IPS-18c (cell line): ENCODE measurements around the gene WAS.

Experiments
- H3K4me3 ChIP-seq: 2 replicates; pipeline ENCODE4 v1.7.0; 2013; ENCODE audit warnings: low read depth, mild to moderate bottlenecking, low read length, moderate library complexity; ENCODE audit not compliant: insufficient read depth
- H3K9me3 ChIP-seq: one replicate; pipeline ENCODE4 v1.6.1; 2013; ENCODE audit warnings: mild to moderate bottlenecking, low read length, moderate library complexity; ENCODE audit not compliant: control insufficient read depth, insufficient read depth

The WAS gene

DNA sequence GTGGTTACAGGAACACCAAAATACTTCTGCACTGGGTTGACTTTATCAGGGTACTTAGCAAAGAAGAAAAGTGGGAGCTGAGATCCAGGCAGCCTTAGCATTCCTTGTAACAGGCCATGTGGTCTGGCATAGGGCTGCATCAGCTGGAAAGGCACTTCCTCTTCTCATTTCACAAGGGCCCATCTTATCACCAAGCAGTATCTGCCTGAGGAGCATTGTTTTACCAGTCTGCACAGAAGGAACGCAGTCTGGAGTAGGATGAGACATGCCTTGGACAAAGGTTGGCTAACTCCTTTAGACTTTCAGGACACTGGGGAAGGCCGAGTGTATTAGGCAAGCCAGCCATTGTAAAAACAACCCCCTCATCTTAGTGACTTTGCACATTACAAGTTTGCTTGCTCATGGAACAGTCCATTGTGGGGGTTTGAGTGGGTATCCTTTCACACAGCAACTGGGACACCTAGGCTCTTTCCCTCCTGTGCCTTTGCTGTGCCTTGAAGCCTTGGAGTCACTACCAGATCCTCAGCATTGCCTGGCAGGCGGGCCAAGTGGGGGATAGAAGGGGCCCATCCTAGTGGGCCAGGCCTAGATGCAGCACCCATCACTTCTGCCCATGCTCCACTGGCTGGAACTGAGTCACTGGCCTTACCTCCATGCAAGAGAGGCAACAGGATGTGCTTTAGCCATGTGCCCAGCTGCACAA is 17.5 kb downstream of the WAS start:
- H3K9me3 ChIP-seq = peaks cover 9% of the 10 kb centered on the region
- no peak overlapping the region for H3K4me3 ChIP-seq

DNA sequence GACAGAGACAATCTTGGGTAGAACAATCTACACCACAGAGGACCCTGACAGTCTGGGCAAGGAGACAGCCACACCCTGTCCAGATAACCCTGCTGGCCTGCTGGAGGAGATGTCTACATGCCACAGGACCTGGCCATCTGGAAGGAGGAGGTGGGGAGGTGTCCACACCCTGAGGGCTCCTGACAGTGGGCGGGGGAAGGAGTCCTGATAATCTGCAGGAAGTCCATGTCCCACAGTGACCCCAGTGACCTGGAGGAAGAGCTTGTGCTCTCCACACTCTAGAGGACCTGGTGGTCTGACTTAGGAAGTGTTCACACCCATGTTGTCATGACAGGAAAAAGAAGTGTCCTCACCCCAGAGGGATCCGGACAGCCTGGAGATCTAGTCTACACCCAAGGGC is 18.4 kb downstream of the WAS start:
- no peak overlapping the region for H3K4me3 ChIP-seq
- peaks cover 4% of the 10 kb centered on the region for H3K9me3 ChIP-seq

DNA sequence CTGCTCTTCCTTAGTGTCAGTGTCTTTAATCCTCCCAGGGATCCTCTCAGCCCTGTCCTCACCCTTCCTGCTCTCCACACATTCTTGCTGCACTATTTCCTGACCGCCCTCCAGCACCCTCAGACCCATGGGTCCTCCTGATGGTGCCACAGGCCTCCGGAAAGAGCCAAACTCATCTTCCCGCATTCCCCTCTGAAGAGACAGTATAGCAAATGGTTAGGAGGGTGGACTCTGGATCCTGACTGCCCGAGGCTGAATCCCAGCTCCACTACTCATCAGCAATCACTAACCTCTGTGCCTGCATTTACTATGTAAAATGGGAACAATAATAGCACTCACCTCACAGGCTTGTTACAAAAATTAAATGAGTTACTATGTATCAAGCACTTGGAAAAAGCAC is 19.1 kb downstream of the WAS start:
- H3K4me3 ChIP-seq = no peak overlapping the region
- peaks cover 2% of the 10 kb centered on the region for H3K9me3 ChIP-seq

DNA sequence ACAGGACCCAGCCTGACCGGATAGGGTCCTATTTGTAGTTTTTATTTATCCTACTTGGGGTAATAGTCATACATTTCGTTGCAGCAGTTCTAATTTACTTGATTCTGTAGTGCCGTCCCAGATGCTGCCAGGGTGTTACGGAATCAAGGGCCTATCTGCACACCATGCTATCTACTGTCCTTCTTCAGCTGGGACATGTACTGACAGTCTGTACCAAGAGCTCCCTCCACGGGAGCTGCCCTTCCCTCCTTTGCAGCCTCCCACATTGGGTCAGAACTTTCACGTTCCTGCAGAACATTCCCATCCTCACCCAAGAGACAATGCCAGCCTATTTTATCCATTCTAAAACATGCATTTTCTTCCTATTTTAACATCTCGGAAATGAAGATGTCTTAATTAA is 19.6 kb downstream of the WAS start:
- Histone ChIP-seq H3K4me3 (no peak overlapping the region), H3K9me3 (peaks cover 2% of the 10 kb centered on the region)

DNA sequence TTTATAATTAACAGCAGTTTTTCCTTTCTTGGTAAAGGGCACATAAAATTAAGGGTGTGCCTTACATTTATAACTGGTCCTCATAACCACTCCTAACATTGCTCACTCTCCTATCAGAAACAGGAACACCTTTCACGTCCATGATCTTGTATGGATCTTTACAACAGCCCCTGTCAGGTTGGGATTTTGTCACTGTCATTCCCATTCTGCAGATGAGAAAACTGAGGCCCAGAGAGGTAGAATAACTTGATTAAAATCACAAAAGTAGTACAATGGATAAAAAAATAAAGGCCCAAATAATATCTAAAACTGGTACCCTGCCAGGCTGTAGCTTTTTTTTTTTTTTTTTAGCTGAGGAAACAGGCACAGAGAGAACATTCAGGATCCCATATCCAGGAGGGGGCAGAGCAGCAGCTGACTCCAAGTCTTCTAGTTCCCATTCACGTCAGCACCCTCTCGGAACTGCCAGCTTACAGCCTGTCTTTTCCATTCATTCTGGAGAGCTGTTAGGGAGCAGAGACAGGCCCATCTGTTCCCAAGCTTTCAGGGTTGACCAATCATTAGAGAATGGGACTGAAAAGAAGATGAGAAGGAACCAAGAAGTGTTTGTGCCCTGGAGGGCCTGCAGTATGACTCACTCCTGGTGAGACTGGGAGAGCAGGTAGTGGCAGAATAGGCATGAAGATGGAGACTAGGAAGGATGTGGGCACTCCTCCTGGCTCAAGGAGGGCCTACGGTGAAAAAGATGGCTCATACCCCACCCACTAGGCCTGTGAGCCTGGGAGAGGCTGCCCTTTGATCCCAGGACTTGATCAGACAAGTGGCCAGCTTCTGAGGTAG is 20.3 kb downstream of the WAS start:
- Histone ChIP-seq H3K9me3 (peaks cover under 1% of the 10 kb centered on the region), H3K4me3 (no peak overlapping the region)

DNA sequence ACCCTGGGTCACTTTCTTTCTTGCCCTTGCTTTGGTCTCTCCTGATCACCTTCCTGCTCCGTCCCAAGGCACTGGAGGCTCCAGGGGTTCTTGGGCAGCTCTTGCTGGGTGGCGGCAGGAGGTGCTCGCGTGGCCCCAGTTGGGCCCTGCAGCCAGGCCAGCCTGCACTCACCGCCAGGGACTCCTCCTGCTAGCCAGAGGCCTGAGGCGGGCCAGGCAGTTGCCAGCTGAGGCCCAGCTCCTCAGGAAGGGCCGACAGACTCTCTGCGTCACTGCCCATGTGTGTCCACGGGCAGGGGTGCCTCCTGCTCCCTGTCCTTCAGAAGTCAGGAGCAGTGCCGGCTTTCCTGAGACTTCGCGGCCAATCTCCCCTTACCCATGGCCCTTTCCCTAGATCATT is 22.3 kb downstream of the WAS start:
- Histone ChIP-seq H3K9me3 (peaks cover 3% of the 10 kb centered on the region), H3K4me3 (no peak overlapping the region)

DNA sequence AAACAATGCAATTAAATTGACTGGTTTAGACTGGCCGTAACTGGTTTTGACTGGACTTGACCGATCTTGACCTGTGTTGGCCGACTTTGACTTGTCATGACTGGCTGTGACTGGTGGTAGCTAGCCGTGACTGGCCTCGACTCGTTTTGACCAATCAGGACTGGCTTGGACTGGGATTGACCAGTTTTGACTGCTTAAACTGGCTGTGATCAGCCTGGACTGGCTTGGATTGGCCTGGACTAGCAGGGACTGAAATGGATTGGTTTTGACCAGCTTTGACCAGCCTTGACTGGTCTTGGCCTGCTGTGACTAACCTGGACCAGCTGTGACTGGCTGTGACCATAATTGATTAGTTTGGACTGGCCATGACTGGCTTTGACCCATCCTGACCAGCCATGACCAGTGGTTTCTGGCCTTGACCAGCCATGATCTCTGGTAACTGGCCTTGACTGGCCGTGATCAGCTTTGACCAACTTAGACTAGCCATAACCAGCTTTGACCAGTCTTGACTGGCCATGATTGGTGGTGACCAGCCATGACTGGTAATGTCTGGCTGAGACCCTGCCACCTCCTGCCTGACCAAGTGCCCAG is 26.0 kb downstream of the WAS start:
- Histone ChIP-seq H3K4me3 (no peak overlapping the region), H3K9me3 (peaks cover 5% of the 10 kb centered on the region)

DNA sequence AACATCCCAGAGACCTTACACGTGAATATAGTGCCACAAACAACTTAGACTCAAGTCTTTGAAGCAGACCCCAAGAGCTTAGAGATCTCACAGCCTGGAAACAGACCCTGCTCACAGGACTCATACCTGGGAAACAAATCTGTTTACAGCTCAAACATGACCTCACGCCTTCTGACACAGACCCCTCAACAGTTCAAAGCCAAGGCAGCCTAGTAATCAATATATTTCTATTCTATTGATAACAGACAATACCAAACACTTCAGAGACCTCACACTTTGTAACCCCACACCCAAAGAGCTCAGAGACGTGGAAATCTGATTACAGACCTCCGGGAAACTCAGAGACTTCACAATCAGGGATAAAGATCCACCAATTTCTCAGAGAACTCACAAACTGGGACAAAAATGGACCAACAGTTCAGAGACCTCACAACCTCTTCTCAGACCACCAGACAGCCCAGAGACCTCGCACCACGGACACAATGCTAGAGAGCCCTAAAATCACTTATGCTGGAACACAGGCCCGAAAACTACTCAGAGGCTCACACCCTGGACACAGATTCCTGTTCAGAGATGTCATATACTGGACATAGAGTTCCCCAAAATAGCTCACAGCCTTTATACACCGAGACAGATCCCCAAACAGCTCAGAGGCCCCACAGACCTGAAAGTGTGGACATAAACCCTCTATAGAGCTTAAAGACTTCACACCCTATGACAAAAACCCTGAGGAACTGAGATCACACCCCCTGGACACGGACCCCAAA is 27.7 kb downstream of the WAS start:
- Histone ChIP-seq H3K9me3 (peaks cover 5% of the 10 kb centered on the region), H3K4me3 (no peak overlapping the region)

DNA sequence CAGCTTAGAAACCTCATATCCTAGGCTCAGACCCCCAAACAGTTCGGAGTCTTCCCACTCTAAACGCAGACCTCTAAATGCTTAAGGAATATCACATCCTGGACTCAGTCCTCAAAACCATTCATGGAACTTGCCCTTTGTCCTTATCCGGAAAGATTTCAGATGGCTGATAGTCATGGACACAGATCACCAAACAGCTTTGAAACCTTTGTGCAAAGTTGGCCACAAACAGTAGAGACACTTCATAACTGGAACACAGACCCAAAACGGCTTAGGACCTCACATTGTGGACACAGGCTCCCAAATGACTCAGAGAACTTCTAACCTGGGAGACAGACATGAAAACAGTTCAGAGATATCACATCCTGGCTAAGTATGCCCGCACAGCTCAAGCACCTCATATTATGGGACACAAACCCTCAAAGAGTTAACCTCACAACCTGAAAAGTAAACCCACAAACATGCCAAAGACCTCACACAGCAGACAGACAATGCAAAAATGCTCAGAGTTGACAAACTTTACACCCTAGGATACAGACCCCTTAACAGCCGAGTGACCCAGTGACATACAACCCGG is 28.4 kb downstream of the WAS start:
- Histone ChIP-seq H3K9me3 (peaks cover 5% of the 10 kb centered on the region), H3K4me3 (no peak overlapping the region)

DNA sequence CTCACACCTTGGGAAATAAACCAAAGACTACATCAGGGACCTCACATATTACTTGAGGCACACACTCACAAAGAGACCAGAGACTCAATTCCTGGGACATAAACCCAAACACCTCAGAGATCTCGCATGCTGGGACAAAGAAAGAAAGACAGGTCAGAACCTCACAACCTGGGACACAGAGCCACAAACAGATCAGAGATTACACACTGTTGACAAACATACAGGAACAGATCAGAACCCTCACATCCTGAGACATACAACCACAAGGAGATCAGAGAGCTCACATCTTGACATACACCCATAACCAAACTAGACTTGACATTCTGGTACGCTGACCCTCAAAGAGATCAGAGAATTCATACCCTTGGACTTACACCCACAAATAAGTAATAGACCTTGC is 30.2 kb downstream of the WAS start:
- H3K9me3 ChIP-seq = peaks cover 5% of the 10 kb centered on the region
- no peak overlapping the region for H3K4me3 ChIP-seq

DNA sequence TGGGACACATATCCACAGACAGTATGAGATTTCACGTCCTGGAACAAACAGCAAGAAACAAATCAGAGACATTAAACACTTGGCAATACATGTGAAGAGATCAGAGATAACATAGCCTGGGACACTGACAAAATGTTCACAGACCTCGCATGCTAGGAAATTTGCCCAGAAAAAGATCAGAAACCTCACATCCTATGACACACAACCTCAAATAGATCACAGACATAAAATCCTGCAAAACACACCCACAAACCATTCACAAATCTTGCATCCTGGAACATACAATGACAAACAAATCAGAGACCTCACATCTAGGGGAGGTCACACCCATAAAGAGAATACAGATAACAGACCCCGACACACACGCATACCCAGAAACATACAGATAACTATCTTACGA is 31.0 kb downstream of the WAS start:
- peaks cover 5% of the 10 kb centered on the region for H3K9me3 ChIP-seq
- H3K4me3 ChIP-seq = no peak overlapping the region

DNA sequence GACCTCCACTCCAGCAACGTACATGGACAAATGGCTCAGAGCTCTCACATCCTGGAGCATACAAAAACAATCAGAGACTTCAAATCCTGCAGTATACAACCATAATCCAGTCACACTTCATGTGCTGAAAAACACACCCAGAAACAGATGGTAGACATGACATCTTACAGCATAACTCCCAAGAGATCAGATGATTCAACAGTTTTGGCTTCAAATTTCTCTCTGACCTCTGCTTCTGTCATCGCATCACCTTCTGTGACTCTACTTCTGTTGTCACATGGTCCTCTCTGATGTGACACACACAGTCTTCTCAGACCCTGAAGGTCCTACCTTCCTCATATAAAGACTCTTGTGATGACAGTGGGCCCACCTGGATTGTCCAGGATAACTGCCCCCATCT is 31.5 kb downstream of the WAS start:
- Histone ChIP-seq H3K4me3 (no peak overlapping the region), H3K9me3 (peaks cover 5% of the 10 kb centered on the region)

DNA sequence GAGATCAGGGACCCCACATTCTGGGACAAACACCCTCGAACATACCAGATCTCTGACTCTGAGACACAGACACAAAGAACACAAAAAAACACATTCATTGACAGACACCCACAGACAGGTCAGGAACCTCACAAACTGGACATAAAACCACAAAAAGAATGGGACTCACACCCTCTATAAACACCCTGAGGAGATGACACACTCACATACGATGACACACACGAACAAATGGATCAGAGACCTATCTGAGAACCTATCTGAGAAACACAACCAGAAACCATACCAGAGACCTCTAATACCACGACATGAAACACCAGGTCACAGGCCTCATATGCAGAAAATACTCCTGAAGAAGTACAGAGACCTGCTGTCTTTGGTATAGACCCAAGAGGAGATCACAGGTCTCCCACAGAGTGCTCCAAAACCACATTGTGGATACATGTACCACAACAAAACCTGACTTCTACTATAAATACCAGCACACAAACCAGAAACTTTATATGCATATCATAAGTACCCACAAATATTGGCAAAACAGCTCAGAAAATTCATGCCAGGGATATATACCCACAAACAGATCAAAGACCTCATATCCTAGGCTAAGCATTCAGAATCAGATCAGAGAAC is 32.4 kb downstream of the WAS start:
- H3K9me3 ChIP-seq = peaks cover 2% of the 10 kb centered on the region
- no peak overlapping the region for H3K4me3 ChIP-seq

DNA sequence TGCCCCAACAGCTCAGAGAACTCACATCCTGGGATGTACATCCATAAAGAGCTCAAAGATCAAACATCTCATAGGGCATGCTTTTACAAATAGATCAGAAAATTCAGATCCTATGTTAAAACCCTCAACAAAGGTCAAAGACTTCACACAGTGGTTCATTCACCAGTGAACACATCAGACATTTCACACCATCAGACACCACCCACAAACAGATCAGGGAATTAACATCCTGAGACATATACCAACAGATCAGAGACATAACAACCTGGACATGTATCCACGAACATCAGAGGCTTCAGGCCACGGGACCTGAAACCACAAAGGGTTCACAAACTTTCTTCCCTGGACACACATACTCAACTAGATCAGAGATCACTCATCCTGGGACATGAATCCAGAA is 36.4 kb downstream of the WAS start:
- no peak overlapping the region for H3K4me3 ChIP-seq
- peaks cover under 1% of the 10 kb centered on the region for H3K9me3 ChIP-seq

DNA sequence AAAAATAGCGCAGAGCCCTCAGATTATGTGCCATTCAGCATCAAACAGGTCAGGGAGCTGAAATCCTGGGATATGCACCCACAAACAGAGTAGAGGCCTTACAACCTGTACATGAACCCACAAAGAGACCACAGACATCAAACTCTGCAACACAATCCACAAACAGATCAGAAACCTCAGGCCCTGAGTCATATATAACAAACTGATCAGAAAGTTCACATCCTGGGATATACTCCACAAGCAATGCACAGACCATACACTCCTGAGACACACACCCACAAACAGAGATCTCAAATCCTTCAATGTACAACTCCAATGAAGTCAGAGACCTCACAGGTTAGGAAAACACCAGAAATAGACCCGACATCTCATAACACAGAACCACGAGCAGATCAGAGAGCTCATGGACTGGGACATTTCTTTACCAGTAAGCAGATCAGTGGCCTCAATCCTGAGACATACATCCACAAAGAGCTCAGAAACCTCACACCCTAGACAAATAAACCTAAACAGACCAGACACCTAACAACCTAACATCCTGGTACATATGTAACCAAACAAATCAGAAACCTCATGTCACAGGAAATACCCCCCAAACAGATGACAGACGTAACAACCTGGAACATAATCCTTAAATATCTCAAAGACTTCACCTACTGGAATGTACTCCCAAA is 37.1 kb downstream of the WAS start:
- no peak overlapping the region for H3K4me3 ChIP-seq
- peaks cover 2% of the 10 kb centered on the region for H3K9me3 ChIP-seq

DNA sequence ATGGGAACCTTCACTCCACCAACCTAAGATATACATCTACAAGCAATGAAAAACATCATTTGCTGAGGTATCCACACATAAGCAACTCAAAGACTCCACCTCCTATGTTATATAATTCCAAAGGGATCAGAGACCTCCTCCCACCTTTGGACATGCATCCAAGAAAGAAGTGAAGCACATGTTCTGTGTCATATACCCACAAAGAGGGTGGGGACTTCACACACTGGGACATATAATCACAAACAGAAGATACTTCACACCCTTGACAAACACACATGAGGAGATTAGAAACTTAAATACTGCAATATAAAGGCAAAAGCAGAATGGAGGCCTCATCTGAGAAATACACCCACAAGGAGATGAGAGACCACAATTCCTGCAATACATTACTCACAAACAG is 38.3 kb downstream of the WAS start:
- Histone ChIP-seq H3K4me3 (no peak overlapping the region), H3K9me3 (peaks cover 2% of the 10 kb centered on the region)
